ENCODE results near the gene MYCN.
A peak's percentile ranks its signal among the peaks of the same experiment; 100 is the strongest.
"Not testable (repeated sequence)": the region's sequence is repeated elsewhere in the genome, so short reads cannot be mapped to it uniquely, and the experiment has no call there.

Gene MYCN

DNA sequence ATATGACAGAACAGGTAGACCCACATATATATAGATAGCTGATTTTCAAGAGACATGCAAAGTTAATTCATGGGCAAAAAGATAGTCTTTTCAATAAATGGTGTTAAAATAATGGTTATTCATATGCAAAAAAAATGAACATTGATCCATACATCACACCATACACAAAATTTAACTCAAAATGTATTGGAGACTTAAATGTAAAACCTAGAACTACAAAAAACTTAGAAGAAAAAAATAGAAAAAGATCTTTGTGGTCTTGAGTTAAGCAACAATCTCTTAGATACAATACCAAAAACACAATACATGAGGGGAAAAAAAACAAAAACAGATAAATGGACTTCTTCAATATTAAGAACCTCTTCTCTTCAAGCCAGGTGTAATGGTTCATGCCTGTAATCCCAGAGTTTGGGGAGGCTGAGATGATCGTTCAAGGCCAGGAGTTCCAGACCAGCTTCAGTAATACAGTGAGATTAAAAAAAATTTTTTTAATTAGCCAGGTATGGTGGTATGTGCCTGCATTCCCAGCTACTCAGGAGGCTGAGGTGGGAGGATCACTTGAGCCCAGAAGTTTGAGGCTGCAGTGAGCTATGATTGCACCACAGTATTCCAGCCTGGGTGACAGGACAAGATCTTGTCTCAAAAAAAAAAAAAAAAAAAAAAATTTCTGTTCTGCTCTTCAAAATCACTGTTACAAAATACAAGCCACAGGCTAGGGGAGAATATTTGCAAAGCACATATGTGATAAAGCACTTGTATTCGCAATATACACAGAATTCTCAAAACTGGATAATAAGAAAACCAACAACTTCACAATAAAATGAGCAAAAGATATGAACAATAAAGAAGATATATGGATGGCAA lies 32.7 kb upstream of the MYCN start:
- ATAC-seq (ENCODE audit: low read depth) (no peak), DNase-seq (ENCODE audit: low spot score) (no peak)
- no peak overlapping the region for H3K27ac ChIP-seq (ENCODE audit: poor library complexity, severe bottlenecking)
- H3K4me1 ChIP-seq (ENCODE audit: insufficient read depth, poor library complexity, severe bottlenecking) = peaks cover 11% of the 10 kb centered on the region
- no peaks in the 10 kb centered on the region for H3K9me3 ChIP-seq (ENCODE audit: severe bottlenecking)
- TF ChIP-seq, protein P1, sequence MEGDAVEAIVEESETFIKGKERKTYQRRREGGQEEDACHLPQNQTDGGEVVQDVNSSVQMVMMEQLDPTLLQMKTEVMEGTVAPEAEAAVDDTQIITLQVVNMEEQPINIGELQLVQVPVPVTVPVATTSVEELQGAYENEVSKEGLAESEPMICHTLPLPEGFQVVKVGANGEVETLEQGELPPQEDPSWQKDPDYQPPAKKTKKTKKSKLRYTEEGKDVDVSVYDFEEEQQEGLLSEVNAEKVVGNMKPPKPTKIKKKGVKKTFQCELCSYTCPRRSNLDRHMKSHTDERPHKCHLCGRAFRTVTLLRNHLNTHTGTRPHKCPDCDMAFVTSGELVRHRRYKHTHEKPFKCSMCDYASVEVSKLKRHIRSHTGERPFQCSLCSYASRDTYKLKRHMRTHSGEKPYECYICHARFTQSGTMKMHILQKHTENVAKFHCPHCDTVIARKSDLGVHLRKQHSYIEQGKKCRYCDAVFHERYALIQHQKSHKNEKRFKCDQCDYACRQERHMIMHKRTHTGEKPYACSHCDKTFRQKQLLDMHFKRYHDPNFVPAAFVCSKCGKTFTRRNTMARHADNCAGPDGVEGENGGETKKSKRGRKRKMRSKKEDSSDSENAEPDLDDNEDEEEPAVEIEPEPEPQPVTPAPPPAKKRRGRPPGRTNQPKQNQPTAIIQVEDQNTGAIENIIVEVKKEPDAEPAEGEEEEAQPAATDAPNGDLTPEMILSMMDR (IDR thresholded peaks at IDR 0.05; ENCODE audit: poor library complexity, severe bottlenecking) = no peak
- H3K36me3 ChIP-seq (ENCODE audit: low read depth) = no peaks in the 10 kb centered on the region
- H3K27me3 ChIP-seq (ENCODE audit: insufficient read depth, poor library complexity, severe bottlenecking) = no peaks in the 10 kb centered on the region
- H3K4me3 ChIP-seq (ENCODE audit: severe bottlenecking) = no peak overlapping the region

DNA sequence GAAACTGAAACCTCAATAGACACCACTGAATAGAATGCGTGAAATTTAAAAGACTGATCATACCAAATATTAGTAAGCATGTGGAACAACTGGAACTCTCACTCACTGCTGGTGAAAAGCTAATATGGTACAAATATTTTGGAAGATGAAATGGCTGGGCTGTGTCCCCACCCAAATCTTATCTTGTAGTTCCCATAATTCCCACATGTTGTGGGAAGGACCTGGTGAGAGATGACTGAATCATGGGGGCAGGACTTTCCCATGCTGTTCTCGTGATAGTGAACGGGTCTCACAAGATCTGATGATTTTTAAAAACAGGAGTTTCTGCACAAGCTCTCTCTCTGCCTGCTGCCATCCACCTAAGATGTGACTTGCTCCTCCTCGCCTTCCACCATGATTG lies 32.0 kb upstream of the MYCN start:
- H3K9me3 ChIP-seq (ENCODE audit: severe bottlenecking) = no peaks in the 10 kb centered on the region
- H3K27me3 ChIP-seq (ENCODE audit: insufficient read depth, poor library complexity, severe bottlenecking) = no peaks in the 10 kb centered on the region
- no peak overlapping the region for H3K27ac ChIP-seq (ENCODE audit: poor library complexity, severe bottlenecking)
- TF ChIP-seq, protein P1 (IDR thresholded peaks at IDR 0.05; ENCODE audit: poor library complexity, severe bottlenecking) = no peak
- no peaks in the 10 kb centered on the region for H3K36me3 ChIP-seq (ENCODE audit: low read depth)
- peaks cover 12% of the 10 kb centered on the region for H3K4me1 ChIP-seq (ENCODE audit: insufficient read depth, poor library complexity, severe bottlenecking)
- no peak for DNase-seq (ENCODE audit: low spot score)
- no peak for ATAC-seq (ENCODE audit: low read depth)
- H3K4me3 ChIP-seq (ENCODE audit: severe bottlenecking) = no peak overlapping the region

DNA sequence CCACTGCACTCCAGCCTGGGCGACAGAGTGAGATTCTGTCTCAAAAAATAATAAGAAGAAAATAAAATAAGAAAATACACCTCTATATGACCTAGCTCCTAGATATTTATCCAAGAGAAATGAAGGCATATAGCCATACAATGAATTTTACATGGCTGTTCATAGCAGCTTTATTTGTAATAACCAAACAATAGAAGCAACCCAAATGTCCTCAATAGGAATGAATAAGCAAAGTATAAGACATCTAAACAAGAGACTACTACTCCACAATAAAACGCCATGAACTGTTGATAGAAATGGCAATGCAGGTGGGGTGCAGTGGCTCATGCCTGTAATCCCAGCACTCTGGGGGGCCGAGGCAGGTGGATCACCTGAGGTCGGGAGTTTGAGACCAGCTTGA lies 31.2 kb upstream of the MYCN start:
- DNase-seq (ENCODE audit: low spot score) (no peak), ATAC-seq (ENCODE audit: low read depth) (no peak)
- Histone ChIP-seq H3K4me3 (ENCODE audit: severe bottlenecking) (no peak overlapping the region), H3K9me3 (ENCODE audit: severe bottlenecking) (no peaks in the 10 kb centered on the region), H3K27me3 (ENCODE audit: insufficient read depth, poor library complexity, severe bottlenecking) (no peaks in the 10 kb centered on the region), H3K4me1 (ENCODE audit: insufficient read depth, poor library complexity, severe bottlenecking) (peaks cover 12% of the 10 kb centered on the region), H3K27ac (ENCODE audit: poor library complexity, severe bottlenecking) (no peak overlapping the region), H3K36me3 (ENCODE audit: low read depth) (no peaks in the 10 kb centered on the region)
- TF ChIP-seq, protein P1 (IDR thresholded peaks at IDR 0.05; ENCODE audit: poor library complexity, severe bottlenecking) = no peak

DNA sequence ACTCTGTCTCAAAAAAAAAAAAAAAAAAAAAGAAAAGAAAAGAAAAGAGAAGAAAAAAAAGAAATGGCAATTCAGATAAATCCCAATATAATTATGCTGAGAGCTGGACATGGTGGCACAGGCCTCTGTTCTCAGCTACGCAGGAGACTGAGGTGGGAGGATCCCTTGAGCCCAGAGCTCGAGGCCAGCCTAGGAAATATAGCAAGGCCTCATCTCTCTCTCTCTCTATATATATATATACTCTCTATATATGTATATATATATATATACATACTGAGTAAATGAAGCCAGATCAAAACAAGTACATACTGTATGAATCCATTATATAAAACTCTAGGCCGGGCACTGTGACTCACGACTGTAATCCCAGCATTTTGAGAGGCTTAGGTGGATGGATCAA lies 30.6 kb upstream of the MYCN start:
- no peaks in the 10 kb centered on the region for H3K9me3 ChIP-seq (ENCODE audit: severe bottlenecking)
- no peak for DNase-seq (ENCODE audit: low spot score)
- TF ChIP-seq, protein P1 (IDR thresholded peaks at IDR 0.05; ENCODE audit: poor library complexity, severe bottlenecking) = no peak
- peaks cover 12% of the 10 kb centered on the region for H3K4me1 ChIP-seq (ENCODE audit: insufficient read depth, poor library complexity, severe bottlenecking)
- no peaks in the 10 kb centered on the region for H3K27me3 ChIP-seq (ENCODE audit: insufficient read depth, poor library complexity, severe bottlenecking)
- H3K27ac ChIP-seq (ENCODE audit: poor library complexity, severe bottlenecking) = no peak overlapping the region
- no peak overlapping the region for H3K4me3 ChIP-seq (ENCODE audit: severe bottlenecking)
- no peaks in the 10 kb centered on the region for H3K36me3 ChIP-seq (ENCODE audit: low read depth)
- no peak for ATAC-seq (ENCODE audit: low read depth)

DNA sequence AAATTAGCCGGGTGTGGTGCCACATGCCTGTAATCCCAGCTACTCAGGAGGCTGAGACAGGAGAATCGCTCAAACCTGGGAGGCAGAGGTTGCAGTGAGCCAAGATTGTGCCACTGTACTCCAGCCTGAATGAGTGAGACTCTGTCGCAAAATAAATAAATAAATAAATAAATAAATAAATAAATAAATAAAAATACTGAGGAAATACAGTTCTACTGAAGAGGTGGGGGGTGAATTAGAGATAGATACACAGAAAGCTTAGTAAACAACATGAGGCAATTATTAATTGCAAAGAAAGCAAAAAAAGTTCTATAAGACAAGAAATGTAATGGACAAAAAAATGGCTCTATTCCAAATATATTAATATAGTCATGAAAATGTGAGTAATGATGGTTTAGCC lies 29.1 kb upstream of the MYCN start:
- not testable (repeated sequence) for H3K27me3 ChIP-seq (ENCODE audit: insufficient read depth, poor library complexity, severe bottlenecking); ATAC-seq (ENCODE audit: low read depth); H3K36me3 ChIP-seq (ENCODE audit: low read depth); H3K9me3 ChIP-seq (ENCODE audit: severe bottlenecking); DNase-seq (ENCODE audit: low spot score); H3K4me3 ChIP-seq (ENCODE audit: severe bottlenecking)
- Histone ChIP-seq H3K4me1 (ENCODE audit: insufficient read depth, poor library complexity, severe bottlenecking) (peaks cover 12% of the 10 kb centered on the region), H3K27ac (ENCODE audit: poor library complexity, severe bottlenecking) (peak overlapping the region; percentile 22)
